Lung microvascular endothelial cell (primary cell): ENCODE data around the gene UCHL1. TPM values are rescaled to one million over a fixed set of nuclear protein-coding genes. Genes with fewer than 3 reads are reported as not detected.
"Not testable (repeated sequence)": the region's sequence is repeated elsewhere in the genome, so short reads cannot be mapped to it uniquely, and the experiment has no call there.

Experiments used
- DNase-seq, 2 donors: peaks; one replicate each; pipeline versions ENCODE4 v3.0.0 to v3.0.0-alpha.2; 2010; ENCODE audit warnings: low read depth in 2 of 2
- total RNA-seq: library from RNA; depleted of rRNA; stranded (reverse); fragments of >200 nt; gene quantifications from 2 replicates; pipeline ENCODE4 v1.2.1, GENCODE V29; 2014

Gene UCHL1
- total RNA-seq, 1 donor from 2014 or later, result 11.7 TPM

- DNase-seq, result no peak
Observed at GRCh38 chr4:41288254-41288653, 31.5 kb downstream of the UCHL1 start.

DNA sequence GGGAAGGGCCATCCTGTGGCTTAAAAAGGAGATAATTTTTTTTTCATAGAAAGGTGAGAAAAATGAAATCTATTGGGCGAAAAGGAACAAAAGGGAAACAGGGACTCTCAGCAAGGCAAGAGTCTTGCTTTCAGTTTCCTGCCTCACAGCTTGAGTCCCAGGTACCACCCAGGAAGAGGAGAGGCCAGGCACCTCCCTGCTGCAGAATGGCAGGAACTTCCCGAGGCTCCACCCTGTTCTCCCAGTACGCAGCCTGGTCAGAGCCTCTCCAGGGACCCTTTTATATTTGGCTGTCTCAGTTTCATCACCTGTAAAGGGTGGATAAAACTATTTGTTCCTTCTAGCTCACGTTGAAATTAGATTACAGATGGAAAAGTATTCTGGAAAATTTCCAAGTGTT is 33.8 kb downstream of the UCHL1 start:
- no peak for DNase-seq

GRCh38 chr4:41294445-41295062 is 37.8 kb downstream of the UCHL1 start:
- DNase-seq, result peak in 1 of 2 donors; percentile 11

DNA sequence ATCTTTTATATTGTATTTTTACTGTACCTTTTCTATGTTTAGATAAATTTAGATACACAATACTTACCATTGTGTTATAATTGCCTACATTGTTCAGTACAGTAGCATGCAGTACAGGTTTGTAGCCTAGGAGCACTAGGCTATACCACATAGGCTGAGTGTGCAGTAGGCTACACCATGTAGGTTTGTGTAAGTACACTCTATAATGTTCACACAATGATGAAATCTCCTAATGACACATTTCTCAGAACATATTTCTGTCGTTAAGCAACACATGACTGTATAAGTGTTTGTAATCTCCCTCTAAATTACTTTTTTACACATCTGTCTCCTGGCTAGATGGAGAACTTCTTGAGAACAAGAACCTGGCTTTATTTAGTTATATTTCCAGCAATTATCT is 40.3 kb downstream of the UCHL1 start:
- DNase-seq, result no peak

GRCh38 chr4:41297832-41298231 is 41.1 kb downstream of the UCHL1 start:
- DNase-seq, result peak in 1 of 2 donors; percentile 91

GRCh38 chr4:41299486-41299885 is 42.8 kb downstream of the UCHL1 start:
- no peak for DNase-seq

DNA sequence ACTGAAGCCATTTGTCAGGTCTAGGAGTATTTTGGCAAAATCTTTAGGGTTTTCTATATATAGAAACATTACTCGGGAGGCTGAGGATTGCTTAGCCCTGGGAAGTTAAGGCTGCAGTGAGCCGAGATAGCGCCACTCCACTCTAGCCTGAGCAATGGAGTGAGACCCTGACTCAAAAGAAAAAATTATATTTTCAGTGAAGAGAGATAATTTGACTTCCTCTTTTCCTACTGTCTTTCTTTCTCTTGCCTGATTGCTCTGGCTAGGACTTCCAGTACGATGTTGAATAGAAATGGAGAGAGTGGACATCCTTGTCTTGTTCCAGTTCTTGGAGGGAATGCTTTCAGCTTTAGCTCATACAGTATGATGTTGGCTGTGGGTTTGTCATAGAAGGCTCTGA is 44.4 kb downstream of the UCHL1 start:
- DNase-seq, result no peak

GRCh38 chr4:41303372-41304118 is 46.8 kb downstream of the UCHL1 start:
- no peak for DNase-seq

- DNase-seq, result no peak
Observed at GRCh38 chr4:41304221-41304620, 47.5 kb downstream of the UCHL1 start.

DNA sequence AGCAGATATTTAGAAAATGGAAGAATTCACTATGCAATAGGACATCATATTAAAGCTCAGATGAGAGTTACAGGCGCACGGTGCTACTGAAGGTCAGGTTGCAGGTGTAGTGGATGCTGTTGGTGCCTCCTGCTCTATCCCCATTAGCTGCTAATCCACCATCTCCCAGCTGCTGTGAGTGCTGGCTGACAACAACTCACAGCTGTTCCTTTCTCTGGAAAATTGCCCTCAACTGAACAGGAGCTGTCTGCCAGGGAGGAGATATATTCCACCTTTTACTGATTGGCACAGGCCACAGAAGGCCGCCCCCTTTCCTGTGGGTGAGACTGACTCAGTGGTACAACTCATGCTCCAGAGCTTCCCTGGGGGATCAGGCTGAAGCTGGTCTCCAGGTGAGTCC is 48.7 kb downstream of the UCHL1 start:
- DNase-seq, result no peak

DNA sequence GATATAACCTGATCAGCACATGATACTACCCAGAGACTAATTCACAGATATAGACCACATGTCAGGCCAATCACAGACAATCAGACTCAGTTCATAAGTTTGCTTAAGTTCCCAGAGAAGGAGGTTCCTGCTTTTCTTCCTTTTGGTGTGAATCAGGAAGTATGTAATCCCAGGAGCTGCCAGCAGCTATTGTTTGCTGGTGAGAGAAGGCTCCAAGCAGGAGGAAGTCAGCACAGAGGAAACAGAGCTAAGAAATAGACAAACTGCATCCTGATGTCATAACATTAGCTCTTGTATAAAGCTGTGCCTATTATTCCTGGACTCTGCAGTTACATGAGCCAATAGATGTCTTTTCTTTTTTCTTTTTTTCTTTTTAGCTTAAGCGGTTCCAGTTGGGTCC is 50.9 kb downstream of the UCHL1 start:
- DNase-seq, result peak; percentile 42 to 96

DNA sequence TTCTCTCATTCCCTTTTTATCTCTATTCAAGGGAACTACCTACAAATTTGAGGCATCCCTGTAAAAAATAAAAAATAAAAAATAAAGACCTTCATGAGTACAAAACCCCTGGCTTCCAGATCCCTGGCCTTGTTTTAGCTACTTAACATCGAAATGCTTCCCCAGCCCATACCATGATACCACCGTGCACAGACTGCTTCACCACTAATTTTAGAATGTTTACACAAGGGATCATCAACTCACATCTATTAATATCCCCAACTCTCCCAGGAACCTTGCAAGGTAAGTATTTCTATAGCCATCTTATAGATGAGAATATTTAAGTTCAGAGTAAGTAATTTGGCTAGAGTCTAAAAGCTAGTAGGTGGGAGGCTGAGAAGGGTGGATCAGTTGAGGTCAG is 51.7 kb downstream of the UCHL1 start:
- no peak for DNase-seq

- not testable (repeated sequence) for DNase-seq
Observed at GRCh38 chr4:41315426-41315825, 58.7 kb downstream of the UCHL1 start.

DNA sequence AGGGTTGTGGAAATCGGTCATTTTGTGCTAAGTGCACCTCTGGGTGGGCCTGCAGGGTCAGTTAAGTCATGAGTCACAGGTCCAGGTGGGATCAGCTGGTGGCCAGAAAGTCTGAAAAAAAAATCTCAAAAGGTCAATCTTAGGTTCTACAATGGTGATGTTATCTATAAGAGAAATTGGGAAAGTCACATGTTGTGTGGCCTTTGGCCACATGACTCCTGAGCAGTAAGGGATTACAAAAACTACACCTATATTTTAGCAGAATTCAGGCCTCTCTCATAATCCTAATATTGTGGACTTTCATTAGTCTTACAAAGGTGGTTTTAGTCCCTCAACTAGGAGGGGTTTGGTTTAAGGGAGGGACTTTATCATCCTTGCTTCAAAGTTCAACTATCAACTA is 59.1 kb downstream of the UCHL1 start:
- DNase-seq, result no peak

Other genes with a start within 250 kb of the UCHL1 start
- 18.5 and 24.4 TPM in 2 replicates for gene APBB2, start 42.4 kb upstream of the UCHL1 start, total RNA-seq